ENCODE data around the gene TRABD2A. TPM values are rescaled to one million over a fixed set of nuclear protein-coding genes. Genes with fewer than 3 reads are reported as not detected.
A peak's percentile ranks its signal among the peaks of the same experiment; 100 is the strongest.

The TRABD2A gene
- total and polyA plus RNA-seq, 2 of the 13 experiments (the other 11 are each of a cell fraction or from before 2014, with no cell fraction given), result 0.15 TPM; not detected in 1

DNA sequence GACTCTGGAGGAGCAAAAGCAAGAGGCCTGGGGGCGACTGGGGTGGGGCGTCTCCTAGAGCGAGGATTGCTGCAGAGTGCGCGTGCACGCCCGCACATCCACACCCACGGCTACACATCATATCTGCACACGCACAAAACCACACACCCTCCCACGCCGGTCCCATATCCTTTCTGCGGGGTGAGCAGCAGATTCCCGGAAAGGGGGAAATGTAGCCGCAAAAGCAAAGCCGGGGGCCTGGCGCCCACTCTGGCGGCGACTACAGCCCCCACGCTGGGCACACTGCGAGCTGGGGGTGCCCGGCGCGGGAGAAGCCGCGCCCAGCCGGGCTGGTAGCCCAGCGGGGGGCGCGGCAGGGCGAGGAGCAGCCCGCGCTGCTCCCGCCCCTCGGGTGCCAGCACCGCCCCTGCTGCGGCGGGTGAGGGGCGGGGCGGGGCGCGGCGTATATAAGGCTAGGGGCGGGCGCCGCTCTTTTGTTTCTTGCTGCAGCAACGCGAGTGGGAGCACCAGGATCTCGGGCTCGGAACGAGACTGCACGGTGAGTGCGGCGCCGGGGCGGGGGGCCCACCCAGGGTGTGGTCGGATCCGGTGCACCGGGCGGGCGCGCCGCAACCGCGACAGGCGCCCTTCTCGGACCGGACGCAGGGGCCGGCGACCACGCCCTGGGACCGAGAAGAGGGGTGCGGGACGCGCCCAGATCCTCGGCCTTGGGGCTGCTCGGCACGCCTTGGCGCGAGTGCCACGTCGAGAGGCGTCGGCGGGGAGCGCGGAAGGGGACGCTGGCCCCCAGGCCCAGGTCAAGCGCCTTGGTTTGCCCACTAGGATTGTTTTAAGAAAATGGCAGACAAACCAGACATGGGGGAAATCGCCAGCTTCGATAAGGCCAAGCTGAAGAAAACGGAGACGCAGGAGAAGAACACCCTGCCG lies 24.6 kb upstream of the TRABD2A start, which contains the start of gene TMSB10 (continued):
- TF ChIP-seq, protein P1, sequence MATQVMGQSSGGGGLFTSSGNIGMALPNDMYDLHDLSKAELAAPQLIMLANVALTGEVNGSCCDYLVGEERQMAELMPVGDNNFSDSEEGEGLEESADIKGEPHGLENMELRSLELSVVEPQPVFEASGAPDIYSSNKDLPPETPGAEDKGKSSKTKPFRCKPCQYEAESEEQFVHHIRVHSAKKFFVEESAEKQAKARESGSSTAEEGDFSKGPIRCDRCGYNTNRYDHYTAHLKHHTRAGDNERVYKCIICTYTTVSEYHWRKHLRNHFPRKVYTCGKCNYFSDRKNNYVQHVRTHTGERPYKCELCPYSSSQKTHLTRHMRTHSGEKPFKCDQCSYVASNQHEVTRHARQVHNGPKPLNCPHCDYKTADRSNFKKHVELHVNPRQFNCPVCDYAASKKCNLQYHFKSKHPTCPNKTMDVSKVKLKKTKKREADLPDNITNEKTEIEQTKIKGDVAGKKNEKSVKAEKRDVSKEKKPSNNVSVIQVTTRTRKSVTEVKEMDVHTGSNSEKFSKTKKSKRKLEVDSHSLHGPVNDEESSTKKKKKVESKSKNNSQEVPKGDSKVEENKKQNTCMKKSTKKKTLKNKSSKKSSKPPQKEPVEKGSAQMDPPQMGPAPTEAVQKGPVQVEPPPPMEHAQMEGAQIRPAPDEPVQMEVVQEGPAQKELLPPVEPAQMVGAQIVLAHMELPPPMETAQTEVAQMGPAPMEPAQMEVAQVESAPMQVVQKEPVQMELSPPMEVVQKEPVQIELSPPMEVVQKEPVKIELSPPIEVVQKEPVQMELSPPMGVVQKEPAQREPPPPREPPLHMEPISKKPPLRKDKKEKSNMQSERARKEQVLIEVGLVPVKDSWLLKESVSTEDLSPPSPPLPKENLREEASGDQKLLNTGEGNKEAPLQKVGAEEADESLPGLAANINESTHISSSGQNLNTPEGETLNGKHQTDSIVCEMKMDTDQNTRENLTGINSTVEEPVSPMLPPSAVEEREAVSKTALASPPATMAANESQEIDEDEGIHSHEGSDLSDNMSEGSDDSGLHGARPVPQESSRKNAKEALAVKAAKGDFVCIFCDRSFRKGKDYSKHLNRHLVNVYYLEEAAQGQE (IDR thresholded peaks at IDR 0.05; ENCODE audit: borderline replicate concordance in 1 of 2, low read depth in 1 of 2, low read length in 2 of 2), result peak in 1 of 2 experiments; percentile 80; a peak in 1 of 4 replicates
- TF ChIP-seq ZMAT3 (CRISPR knock-in tag; conservative IDR thresholded peaks at IDR 0.05) (peak; percentile 65; the same call in 1 of the 2 replicates), ZNF598 (CRISPR knock-in tag; IDR thresholded peaks at IDR 0.05; ENCODE audit: borderline replicate concordance) (peak; percentile 72; the same call in 1 of the 2 replicates), ZC3H4 (CRISPR knock-in tag; IDR thresholded peaks at IDR 0.05; ENCODE audit: borderline replicate concordance) (no peak; the same call in 1 of the 2 replicates), YEATS4 (CRISPR knock-in tag; IDR thresholded peaks at IDR 0.05; ENCODE audit: borderline replicate concordance) (peak; percentile 99), SMAD3 (CRISPR knock-in tag; IDR thresholded peaks at IDR 0.05) (no peak), ZNF674 (CRISPR knock-in tag; IDR thresholded peaks at IDR 0.05; ENCODE audit: low read depth) (no peak), SALL1 (CRISPR knock-in tag; IDR thresholded peaks at IDR 0.05) (peak; percentile 86), ARNTL (CRISPR knock-in tag; IDR thresholded peaks at IDR 0.05) (peak; percentile 85), CBX5 (CRISPR knock-in tag; IDR thresholded peaks at IDR 0.05; ENCODE audit: borderline replicate concordance) (peak; percentile 23; the same call in 1 of the 2 replicates), SATB2 (CRISPR knock-in tag; IDR thresholded peaks at IDR 0.05) (no peak), KLF13 (CRISPR knock-in tag; IDR thresholded peaks at IDR 0.05) (peak; percentile 88; the same call in 1 of the 2 replicates), KMT2B (CRISPR knock-in tag; IDR thresholded peaks at IDR 0.05) (peak; percentile 63)
- TF ChIP-seq, protein P2, sequence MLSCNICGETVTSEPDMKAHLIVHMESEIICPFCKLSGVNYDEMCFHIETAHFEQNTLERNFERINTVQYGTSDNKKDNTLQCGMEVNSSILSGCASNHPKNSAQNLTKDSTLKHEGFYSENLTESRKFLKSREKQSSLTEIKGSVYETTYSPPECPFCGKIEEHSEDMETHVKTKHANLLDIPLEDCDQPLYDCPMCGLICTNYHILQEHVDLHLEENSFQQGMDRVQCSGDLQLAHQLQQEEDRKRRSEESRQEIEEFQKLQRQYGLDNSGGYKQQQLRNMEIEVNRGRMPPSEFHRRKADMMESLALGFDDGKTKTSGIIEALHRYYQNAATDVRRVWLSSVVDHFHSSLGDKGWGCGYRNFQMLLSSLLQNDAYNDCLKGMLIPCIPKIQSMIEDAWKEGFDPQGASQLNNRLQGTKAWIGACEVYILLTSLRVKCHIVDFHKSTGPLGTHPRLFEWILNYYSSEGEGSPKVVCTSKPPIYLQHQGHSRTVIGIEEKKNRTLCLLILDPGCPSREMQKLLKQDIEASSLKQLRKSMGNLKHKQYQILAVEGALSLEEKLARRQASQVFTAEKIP (CRISPR knock-in tag; IDR thresholded peaks at IDR 0.05; ENCODE audit: borderline replicate concordance), result no peak
- TF ChIP-seq, protein P3, sequence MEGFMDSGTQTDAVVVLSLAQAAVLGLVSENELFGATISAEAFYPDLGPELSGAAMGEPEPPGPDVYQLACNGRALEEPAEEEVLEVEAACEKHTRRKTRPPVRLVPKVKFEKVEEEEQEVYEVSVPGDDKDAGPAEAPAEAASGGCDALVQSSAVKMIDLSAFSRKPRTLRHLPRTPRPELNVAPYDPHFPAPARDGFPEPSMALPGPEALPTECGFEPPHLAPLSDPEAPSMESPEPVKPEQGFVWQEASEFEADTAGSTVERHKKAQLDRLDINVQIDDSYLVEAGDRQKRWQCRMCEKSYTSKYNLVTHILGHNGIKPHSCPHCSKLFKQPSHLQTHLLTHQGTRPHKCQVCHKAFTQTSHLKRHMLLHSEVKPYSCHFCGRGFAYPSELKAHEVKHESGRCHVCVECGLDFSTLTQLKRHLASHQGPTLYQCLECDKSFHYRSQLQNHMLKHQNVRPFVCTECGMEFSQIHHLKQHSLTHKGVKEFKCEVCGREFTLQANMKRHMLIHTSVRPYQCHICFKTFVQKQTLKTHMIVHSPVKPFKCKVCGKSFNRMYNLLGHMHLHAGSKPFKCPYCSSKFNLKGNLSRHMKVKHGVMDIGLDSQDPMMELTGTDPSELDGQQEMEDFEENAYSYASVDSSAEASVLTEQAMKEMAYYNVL (CRISPR knock-in tag; IDR thresholded peaks at IDR 0.05; ENCODE audit: borderline replicate concordance), result no peak
- TF ChIP-seq, protein P4, sequence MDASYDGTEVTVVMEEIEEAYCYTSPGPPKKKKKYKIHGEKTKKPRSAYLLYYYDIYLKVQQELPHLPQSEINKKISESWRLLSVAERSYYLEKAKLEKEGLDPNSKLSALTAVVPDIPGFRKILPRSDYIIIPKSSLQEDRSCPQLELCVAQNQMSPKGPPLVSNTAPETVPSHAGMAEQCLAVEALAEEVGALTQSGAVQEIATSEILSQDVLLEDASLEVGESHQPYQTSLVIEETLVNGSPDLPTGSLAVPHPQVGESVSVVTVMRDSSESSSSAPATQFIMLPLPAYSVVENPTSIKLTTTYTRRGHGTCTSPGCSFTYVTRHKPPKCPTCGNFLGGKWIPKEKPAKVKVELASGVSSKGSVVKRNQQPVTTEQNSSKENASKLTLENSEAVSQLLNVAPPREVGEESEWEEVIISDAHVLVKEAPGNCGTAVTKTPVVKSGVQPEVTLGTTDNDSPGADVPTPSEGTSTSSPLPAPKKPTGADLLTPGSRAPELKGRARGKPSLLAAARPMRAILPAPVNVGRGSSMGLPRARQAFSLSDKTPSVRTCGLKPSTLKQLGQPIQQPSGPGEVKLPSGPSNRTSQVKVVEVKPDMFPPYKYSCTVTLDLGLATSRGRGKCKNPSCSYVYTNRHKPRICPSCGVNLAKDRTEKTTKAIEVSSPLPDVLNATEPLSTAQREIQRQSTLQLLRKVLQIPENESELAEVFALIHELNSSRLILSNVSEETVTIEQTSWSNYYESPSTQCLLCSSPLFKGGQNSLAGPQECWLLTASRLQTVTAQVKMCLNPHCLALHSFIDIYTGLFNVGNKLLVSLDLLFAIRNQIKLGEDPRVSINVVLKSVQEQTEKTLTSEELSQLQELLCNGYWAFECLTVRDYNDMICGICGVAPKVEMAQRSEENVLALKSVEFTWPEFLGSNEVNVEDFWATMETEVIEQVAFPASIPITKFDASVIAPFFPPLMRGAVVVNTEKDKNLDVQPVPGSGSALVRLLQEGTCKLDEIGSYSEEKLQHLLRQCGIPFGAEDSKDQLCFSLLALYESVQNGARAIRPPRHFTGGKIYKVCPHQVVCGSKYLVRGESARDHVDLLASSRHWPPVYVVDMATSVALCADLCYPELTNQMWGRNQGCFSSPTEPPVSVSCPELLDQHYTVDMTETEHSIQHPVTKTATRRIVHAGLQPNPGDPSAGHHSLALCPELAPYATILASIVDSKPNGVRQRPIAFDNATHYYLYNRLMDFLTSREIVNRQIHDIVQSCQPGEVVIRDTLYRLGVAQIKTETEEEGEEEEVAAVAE (CRISPR knock-in tag; IDR thresholded peaks at IDR 0.05; ENCODE audit: borderline replicate concordance), result peak; percentile 12; the same call in 1 of the 2 replicates
